GM12878 (cell line): ENCODE data around the gene UBAC2. TPM values are rescaled to one million over a fixed set of nuclear protein-coding genes. Genes with fewer than 3 reads are reported as not detected.
A peak's percentile ranks its signal among the peaks of the same experiment; 100 is the strongest.

ENCODE experiments used
- BRCA1 ChIP-seq: IDR thresholded peaks from 2 replicates; pipeline ENCODE4 v1.6.1; 2011; ENCODE audit warnings: low read depth, low read length, improper control_type of control experiment
- IKZF2 ChIP-seq, 2 experiments: fragments of 450-650 bp; IDR thresholded peaks; 2 replicates each; pipeline ENCODE4 v1.6.1; 2017; ENCODE audit warnings: mild to moderate bottlenecking in 2 of 2, moderate library complexity in 2 of 2
- IRF4 ChIP-seq: IDR thresholded peaks from 2 replicates; pipeline ENCODE4 v1.6.1; 2011; ENCODE audit warnings: low read depth, low read length
- JUND ChIP-seq: IDR thresholded peaks from 2 replicates; pipeline ENCODE4 v1.6.1; 2012; ENCODE audit warnings: low read depth, mild to moderate bottlenecking, low read length, improper control_type of control experiment, moderate library complexity
- MTA3 ChIP-seq: IDR thresholded peaks from 2 replicates; pipeline ENCODE4 v1.6.1; 2012; ENCODE audit warnings: low read length, inconsistent platforms, borderline replicate concordance
- NR2F1 ChIP-seq: fragments of 450-650 bp; conservative IDR thresholded peaks from 2 replicates; pipeline ENCODE4 v1.6.1; 2017; ENCODE audit warnings: mild to moderate bottlenecking
- POLR2A ChIP-seq: IDR thresholded peaks from 2 replicates; pipeline ENCODE4 v1.6.1; 2011; ENCODE audit warnings: low read depth, mild to moderate bottlenecking, low read length
- POU2F2 ChIP-seq: IDR thresholded peaks from 3 replicates; pipeline ENCODE4 v1.6.1; 2011; ENCODE audit warnings: low read depth, mild to moderate bottlenecking, low read length, borderline replicate concordance
- SMARCA5 ChIP-seq: fragments of 450-650 bp; IDR thresholded peaks from 2 replicates; pipeline ENCODE4 v1.6.1; 2017; ENCODE audit warnings: mild to moderate bottlenecking
- USF1 ChIP-seq: IDR thresholded peaks from 2 replicates; pipeline ENCODE4 v1.6.1; 2011; ENCODE audit warnings: borderline replicate concordance, low read depth, mild to moderate bottlenecking, moderate library complexity, mixed read lengths, low read length; ENCODE audit not compliant: insufficient read depth; ENCODE audit errors: extremely low read length
- WRNIP1 ChIP-seq: IDR thresholded peaks from 2 replicates; pipeline ENCODE4 v1.6.1; 2011; ENCODE audit warnings: low read depth, low read length, improper control_type of control experiment, borderline replicate concordance
- YY1 ChIP-seq: IDR thresholded peaks from 2 replicates; pipeline ENCODE4 v1.6.1; 2011; ENCODE audit warnings: low read depth, mild to moderate bottlenecking, low read length
- ZBTB33 ChIP-seq: fragments of 450-650 bp; IDR thresholded peaks from 2 replicates; pipeline ENCODE4 v1.6.1; 2017; ENCODE audit warnings: mild to moderate bottlenecking
- ZNF24 ChIP-seq: fragments of 450-650 bp; IDR thresholded peaks from 2 replicates; pipeline ENCODE4 v1.6.1; 2017; ENCODE audit warnings: antibody characterized with exemption, mild to moderate bottlenecking
- ZNF274 ChIP-seq: IDR thresholded peaks from one replicate; pipeline ENCODE4 v1.8.0; 2011; ENCODE audit not compliant: insufficient read length, insufficient read depth
- ZSCAN29 ChIP-seq: fragments of 450-650 bp; IDR thresholded peaks from 2 replicates; pipeline ENCODE4 v1.6.1; 2017; ENCODE audit warnings: mild to moderate bottlenecking, moderate library complexity
- ZZZ3 ChIP-seq: IDR thresholded peaks from 2 replicates; pipeline ENCODE4 v1.6.1; 2011; ENCODE audit warnings: low read depth; ENCODE audit not compliant: control insufficient read depth, insufficient read length
- polyA plus RNA-seq, 11 experiments: library from polyadenylated mRNA; depleted of rRNA in 4 of 11; unstranded in 6 of 11; stranded (reverse) in 5 of 11; fragments of >200 nt; fragmentation: Nextera tagmentation in 4 of 11; fragmentation: Illumina TruSeq in 1 of 11; extraction: Ambion mirVana in 4 of 11; extraction: Trizol in 1 of 11; gene quantifications; 1 replicate in 1 of 11; 2 replicates in 10 of 11; pipeline versions ENCODE4 v1.2.1 to v1.2.3, GENCODE V29; 2011 to 2016; ENCODE audit warnings: inconsistent platforms in 2 of 11, missing spikeins in 2 of 11, low read depth in 1 of 11
- total RNA-seq, 4 experiments: library from RNA; depleted of rRNA in 3 of 4; stranded (reverse); fragments of >200 nt in 3 of 4; fragmentation: Illumina TruSeq in 1 of 4; extraction: Trizol in 1 of 4; gene quantifications; 2 replicates each; pipeline versions ENCODE4 v1.2.1 to v1.2.3, GENCODE V29; 2013 to 2021
- TF ChIP-seq, protein P1 (sequence below): IDR thresholded peaks from 2 replicates; pipeline ENCODE4 v1.6.1; 2012; ENCODE audit warnings: low read depth, low read length, improper control_type of control experiment
- TF ChIP-seq, protein P2 (sequence below): IDR thresholded peaks from 2 replicates; pipeline ENCODE4 v1.6.1; 2012; ENCODE audit warnings: mild to moderate bottlenecking, low read depth, low read length
- TF ChIP-seq, protein P3 (sequence below): fragments of 450-650 bp; IDR thresholded peaks from 2 replicates; pipeline ENCODE4 v1.6.1; 2018; ENCODE audit warnings: mild to moderate bottlenecking, low read depth, moderate library complexity; ENCODE audit not compliant: partially characterized antibody

UBAC2 gene
- total and polyA plus RNA-seq, 10 of the 15 experiments (the other 5 are each of a cell fraction or from before 2014, with no cell fraction given) = 3.0 to 54.6 (median 17.4) TPM

DNA sequence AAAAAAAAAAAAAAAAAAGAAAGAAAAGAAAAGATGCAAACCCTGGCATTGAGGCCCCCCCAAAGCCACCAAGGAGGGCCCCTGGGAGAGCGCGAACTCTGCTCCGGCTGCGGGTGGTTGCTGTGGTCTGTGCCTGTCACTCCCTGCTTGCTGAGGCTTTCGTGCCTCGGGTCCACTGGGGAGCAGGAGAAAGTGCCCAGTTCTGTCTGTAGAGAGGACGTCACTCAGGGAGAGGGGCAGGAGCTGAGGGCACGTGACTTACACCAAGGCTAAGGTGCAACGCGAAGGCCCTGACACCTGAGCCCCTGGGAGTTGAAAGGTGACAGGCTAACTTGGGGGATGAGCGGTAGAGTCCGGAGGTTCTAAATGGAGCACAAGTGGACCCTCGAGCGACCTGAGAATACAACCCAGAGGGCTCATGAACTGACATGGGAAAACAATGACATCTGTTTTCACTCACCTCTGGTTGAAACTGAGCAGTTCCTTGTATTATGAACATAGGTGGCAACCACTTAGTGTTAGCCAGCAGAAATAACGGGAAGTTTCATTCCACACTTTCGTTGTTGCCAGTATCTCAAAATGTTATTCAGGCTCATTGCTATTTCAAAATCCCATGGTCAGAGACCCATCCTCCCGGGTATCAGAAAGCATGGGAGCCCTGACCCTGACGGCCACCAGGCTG lies 231.4 kb downstream of the UBAC2 start (continued):
- TF ChIP-seq IRF4 = peak; percentile 38; the same call in 1 of the 2 replicates
- TF ChIP-seq BRCA1 = no peak
- 0 out of 3 replicates have a peak, but pooled peaks have one; percentile 26 for TF ChIP-seq POU2F2
- TF ChIP-seq ZNF274 = no peak
- TF ChIP-seq ZZZ3 = no peak
- no peak for TF ChIP-seq JUND
- TF ChIP-seq USF1 = peak; percentile 91
- no peak for TF ChIP-seq WRNIP1
- TF ChIP-seq IKZF2 (IDR thresholded peaks at IDR 0.05) = no peak; a peak in 2 of 4 replicates
- peak; percentile 41; the same call in 1 of the 2 replicates for TF ChIP-seq POLR2A
- TF ChIP-seq NR2F1 = peak; percentile 89
- TF ChIP-seq, protein P1, sequence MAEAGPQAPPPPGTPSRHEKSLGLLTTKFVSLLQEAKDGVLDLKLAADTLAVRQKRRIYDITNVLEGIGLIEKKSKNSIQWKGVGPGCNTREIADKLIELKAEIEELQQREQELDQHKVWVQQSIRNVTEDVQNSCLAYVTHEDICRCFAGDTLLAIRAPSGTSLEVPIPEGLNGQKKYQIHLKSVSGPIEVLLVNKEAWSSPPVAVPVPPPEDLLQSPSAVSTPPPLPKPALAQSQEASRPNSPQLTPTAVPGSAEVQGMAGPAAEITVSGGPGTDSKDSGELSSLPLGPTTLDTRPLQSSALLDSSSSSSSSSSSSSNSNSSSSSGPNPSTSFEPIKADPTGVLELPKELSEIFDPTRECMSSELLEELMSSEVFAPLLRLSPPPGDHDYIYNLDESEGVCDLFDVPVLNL = no peak
- no peak for TF ChIP-seq SMARCA5
- TF ChIP-seq, protein P2, sequence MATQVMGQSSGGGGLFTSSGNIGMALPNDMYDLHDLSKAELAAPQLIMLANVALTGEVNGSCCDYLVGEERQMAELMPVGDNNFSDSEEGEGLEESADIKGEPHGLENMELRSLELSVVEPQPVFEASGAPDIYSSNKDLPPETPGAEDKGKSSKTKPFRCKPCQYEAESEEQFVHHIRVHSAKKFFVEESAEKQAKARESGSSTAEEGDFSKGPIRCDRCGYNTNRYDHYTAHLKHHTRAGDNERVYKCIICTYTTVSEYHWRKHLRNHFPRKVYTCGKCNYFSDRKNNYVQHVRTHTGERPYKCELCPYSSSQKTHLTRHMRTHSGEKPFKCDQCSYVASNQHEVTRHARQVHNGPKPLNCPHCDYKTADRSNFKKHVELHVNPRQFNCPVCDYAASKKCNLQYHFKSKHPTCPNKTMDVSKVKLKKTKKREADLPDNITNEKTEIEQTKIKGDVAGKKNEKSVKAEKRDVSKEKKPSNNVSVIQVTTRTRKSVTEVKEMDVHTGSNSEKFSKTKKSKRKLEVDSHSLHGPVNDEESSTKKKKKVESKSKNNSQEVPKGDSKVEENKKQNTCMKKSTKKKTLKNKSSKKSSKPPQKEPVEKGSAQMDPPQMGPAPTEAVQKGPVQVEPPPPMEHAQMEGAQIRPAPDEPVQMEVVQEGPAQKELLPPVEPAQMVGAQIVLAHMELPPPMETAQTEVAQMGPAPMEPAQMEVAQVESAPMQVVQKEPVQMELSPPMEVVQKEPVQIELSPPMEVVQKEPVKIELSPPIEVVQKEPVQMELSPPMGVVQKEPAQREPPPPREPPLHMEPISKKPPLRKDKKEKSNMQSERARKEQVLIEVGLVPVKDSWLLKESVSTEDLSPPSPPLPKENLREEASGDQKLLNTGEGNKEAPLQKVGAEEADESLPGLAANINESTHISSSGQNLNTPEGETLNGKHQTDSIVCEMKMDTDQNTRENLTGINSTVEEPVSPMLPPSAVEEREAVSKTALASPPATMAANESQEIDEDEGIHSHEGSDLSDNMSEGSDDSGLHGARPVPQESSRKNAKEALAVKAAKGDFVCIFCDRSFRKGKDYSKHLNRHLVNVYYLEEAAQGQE = no peak
- no peak for TF ChIP-seq YY1
- TF ChIP-seq ZBTB33 = no peak
- no peak for TF ChIP-seq MTA3
- no peak for TF ChIP-seq ZSCAN29
- TF ChIP-seq ZNF24 = no peak
- TF ChIP-seq, protein P3, sequence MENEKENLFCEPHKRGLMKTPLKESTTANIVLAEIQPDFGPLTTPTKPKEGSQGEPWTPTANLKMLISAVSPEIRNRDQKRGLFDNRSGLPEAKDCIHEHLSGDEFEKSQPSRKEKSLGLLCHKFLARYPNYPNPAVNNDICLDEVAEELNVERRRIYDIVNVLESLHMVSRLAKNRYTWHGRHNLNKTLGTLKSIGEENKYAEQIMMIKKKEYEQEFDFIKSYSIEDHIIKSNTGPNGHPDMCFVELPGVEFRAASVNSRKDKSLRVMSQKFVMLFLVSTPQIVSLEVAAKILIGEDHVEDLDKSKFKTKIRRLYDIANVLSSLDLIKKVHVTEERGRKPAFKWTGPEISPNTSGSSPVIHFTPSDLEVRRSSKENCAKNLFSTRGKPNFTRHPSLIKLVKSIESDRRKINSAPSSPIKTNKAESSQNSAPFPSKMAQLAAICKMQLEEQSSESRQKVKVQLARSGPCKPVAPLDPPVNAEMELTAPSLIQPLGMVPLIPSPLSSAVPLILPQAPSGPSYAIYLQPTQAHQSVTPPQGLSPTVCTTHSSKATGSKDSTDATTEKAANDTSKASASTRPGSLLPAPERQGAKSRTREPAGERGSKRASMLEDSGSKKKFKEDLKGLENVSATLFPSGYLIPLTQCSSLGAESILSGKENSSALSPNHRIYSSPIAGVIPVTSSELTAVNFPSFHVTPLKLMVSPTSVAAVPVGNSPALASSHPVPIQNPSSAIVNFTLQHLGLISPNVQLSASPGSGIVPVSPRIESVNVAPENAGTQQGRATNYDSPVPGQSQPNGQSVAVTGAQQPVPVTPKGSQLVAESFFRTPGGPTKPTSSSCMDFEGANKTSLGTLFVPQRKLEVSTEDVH = no peak
